ENCODE results near the gene SNAPIN.

The SNAPIN gene

DNA sequence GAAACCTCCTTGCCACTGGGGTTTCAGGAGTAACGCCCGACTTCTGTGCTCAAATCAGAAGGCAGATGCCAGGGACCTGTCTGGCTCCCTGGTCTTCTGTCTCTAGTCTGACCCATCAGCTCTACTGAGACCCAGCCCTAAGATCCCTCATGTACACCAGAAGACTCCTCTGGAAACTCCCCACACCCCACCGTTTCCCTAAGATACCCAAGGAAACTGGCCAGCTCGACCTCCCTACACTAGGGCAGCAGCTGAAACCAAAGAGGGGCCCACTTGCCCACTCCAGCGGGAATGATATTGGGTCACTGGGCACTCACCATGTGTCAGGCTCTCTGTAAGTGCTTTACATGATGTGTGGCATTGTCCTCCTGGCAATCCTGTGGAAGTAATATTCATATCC lies 45.1 kb upstream of the SNAPIN start:
- Histone ChIP-seq H3K27me3 (ENCODE audit: control insufficient read depth, insufficient read depth, low read length) (no peaks in the 10 kb centered on the region), H3K4me1 (peaks cover 32% of the 10 kb centered on the region), H3K79me2 (no peaks in the 10 kb centered on the region), H3K4me3 (ENCODE audit: low read depth, low read length) (peak overlapping the region; percentile 79), H3K27ac (peak overlapping the region; percentile 83), H3K9me3 (ENCODE audit: control insufficient read depth, low read length) (no peaks in the 10 kb centered on the region), H3K36me3 (ENCODE audit: control insufficient read depth, insufficient read depth, low read length) (no peaks in the 10 kb centered on the region), H2AFZ (peak overlapping the region; percentile 53), H3K9ac (no peak overlapping the region), H3K4me2 (ENCODE audit: low read length) (peak overlapping the region; percentile 22)
- TF ChIP-seq, protein P1, sequence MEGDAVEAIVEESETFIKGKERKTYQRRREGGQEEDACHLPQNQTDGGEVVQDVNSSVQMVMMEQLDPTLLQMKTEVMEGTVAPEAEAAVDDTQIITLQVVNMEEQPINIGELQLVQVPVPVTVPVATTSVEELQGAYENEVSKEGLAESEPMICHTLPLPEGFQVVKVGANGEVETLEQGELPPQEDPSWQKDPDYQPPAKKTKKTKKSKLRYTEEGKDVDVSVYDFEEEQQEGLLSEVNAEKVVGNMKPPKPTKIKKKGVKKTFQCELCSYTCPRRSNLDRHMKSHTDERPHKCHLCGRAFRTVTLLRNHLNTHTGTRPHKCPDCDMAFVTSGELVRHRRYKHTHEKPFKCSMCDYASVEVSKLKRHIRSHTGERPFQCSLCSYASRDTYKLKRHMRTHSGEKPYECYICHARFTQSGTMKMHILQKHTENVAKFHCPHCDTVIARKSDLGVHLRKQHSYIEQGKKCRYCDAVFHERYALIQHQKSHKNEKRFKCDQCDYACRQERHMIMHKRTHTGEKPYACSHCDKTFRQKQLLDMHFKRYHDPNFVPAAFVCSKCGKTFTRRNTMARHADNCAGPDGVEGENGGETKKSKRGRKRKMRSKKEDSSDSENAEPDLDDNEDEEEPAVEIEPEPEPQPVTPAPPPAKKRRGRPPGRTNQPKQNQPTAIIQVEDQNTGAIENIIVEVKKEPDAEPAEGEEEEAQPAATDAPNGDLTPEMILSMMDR (IDR thresholded peaks at IDR 0.05) = no peak

DNA sequence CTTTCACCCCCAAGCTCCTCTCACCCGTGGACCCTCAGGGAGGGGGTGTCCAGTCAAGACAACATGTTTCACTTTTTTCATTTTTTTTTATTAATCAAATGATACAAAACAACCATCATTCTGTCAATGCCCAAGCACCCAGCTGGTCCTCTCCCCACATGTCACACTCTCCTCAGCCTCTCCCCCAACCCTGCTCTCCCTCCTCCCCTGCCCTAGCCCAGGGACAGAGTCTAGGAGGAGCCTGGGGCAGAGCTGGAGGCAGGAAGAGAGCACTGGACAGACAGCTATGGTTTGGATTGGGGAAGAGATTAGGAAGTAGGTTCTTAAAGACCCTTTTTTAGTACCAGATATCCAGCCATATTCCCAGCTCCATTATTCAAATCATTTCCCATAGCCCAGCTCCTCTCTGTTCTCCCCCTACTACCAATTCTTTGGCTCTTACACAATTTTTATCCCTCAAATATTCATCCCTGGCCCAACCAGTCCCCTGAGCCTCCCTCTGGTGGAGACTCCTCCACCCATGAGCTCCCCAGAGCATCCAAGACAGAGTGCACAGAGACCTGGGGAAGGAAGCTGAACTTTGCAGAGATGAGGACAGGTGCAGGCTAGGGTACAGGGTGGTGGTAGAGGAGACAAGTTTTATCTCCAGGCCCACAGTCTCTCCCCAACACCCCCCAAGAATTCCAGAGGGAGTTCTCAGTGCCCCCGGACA lies 44.2 kb upstream of the SNAPIN start:
- Histone ChIP-seq H3K27me3 (ENCODE audit: control insufficient read depth, insufficient read depth, low read length) (no peaks in the 10 kb centered on the region), H3K4me1 (peaks cover 28% of the 10 kb centered on the region), H3K79me2 (no peaks in the 10 kb centered on the region), H3K9ac (no peak overlapping the region), H3K9me3 (ENCODE audit: control insufficient read depth, low read length) (no peaks in the 10 kb centered on the region), H3K4me3 (ENCODE audit: low read depth, low read length) (no peak overlapping the region), H2AFZ (no peak overlapping the region), H3K27ac (no peak overlapping the region), H3K4me2 (ENCODE audit: low read length) (peak overlapping the region; percentile 58), H3K36me3 (ENCODE audit: control insufficient read depth, insufficient read depth, low read length) (no peaks in the 10 kb centered on the region)
- TF ChIP-seq, protein P1 (IDR thresholded peaks at IDR 0.05) = no peak

DNA sequence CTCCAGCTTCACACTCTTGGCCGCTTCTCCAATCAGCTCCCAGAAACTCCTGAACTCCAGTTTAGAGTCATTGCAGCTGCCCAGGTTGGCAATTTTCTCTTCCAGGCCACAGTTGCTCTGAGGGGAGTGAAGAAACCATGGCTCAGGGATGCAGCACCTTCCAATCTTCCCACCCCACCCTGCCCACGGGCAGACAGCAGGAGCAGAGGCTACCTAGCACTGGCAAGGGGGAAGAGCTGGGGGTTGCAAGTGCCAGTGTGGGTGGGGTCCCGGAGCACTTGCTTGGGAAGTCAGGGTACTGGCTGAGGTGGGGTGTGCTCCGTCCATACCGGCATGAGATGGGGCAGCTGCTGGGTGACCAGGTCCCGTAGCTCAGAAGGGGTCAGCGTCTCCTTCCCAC lies 43.6 kb upstream of the SNAPIN start:
- H3K4me3 ChIP-seq (ENCODE audit: low read depth, low read length) = no peak overlapping the region
- no peak overlapping the region for H2AFZ ChIP-seq
- no peaks in the 10 kb centered on the region for H3K9me3 ChIP-seq (ENCODE audit: control insufficient read depth, low read length)
- peak overlapping the region; percentile 58 for H3K4me2 ChIP-seq (ENCODE audit: low read length)
- H3K36me3 ChIP-seq (ENCODE audit: control insufficient read depth, insufficient read depth, low read length) = no peaks in the 10 kb centered on the region
- H3K9ac ChIP-seq = no peak overlapping the region
- no peak overlapping the region for H3K27ac ChIP-seq
- peaks cover 22% of the 10 kb centered on the region for H3K4me1 ChIP-seq
- H3K27me3 ChIP-seq (ENCODE audit: control insufficient read depth, insufficient read depth, low read length) = no peaks in the 10 kb centered on the region
- H3K79me2 ChIP-seq = no peaks in the 10 kb centered on the region
- TF ChIP-seq, protein P1 (IDR thresholded peaks at IDR 0.05) = no peak

DNA sequence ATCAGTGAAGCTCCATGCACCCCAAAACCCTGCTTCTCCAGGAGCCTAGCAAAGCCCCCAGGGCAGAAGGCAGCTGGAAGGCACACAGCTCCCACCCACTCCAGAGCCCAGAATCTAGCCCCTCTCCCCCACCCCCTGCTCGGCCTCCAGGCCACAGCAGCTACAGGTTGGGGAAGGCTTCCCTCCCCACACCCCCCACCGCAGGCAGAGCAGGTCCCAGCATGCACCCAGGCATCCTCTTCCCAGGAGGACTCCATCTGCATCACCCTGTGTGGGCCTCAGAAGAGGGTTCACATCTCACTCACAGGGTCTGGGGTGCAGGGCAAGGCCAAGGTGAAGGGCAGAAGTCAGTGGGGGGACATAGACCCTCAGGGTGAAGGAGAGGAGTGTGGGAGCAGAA lies 43.1 kb upstream of the SNAPIN start:
- Histone ChIP-seq H3K4me1 (peaks cover 18% of the 10 kb centered on the region), H3K79me2 (no peaks in the 10 kb centered on the region), H3K9me3 (ENCODE audit: control insufficient read depth, low read length) (no peaks in the 10 kb centered on the region), H2AFZ (no peak overlapping the region), H3K27me3 (ENCODE audit: control insufficient read depth, insufficient read depth, low read length) (no peaks in the 10 kb centered on the region), H3K9ac (no peak overlapping the region), H3K4me3 (ENCODE audit: low read depth, low read length) (peak overlapping the region; percentile 50), H3K36me3 (ENCODE audit: control insufficient read depth, insufficient read depth, low read length) (no peaks in the 10 kb centered on the region), H3K4me2 (ENCODE audit: low read length) (peak overlapping the region; percentile 58), H3K27ac (peak overlapping the region; percentile 72)
- TF ChIP-seq, protein P1 (IDR thresholded peaks at IDR 0.05) = no peak
